NCI-H187 treated with DMSO at 0.1 percent for 48 hours (cell line): Measurements from ENCODE around the gene PRRG2.

Experiments
- DNase-seq: peaks from one replicate; lab custom pipeline; 2025; lab: John Stamatoyannopoulos, UW

Gene PRRG2

DNA sequence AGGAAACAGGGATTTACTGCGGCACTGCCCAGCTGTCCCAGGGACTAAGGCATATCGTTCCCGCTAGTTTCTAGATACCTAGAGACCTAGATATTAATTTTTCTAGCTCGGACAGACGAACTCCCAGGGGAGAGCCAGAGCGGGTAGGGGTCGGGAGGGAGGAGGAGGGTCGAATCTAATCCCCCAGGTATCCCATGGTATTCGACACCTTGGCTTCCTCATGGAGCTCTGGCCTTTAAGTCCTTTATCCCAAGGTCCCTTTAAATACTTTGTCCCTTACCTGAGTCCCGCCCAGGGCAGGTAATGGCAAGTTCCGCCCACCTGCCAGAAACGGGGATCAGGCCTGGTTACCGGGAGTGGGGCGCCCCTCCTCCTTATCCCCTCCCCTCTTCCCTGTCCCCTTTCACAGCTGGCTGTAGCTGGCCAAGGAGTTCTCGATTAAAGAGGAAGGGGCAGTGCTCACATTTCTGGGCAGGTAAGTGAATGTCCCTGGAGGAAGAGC lies at the start of gene PRRG2:
Gene PRRG2 (plus strand): TSS at position 310 of the 502 bp plus-strand sequence. CDS start 1,904 bp downstream, outside the sequence.
- DNase-seq, result no peak

DNA sequence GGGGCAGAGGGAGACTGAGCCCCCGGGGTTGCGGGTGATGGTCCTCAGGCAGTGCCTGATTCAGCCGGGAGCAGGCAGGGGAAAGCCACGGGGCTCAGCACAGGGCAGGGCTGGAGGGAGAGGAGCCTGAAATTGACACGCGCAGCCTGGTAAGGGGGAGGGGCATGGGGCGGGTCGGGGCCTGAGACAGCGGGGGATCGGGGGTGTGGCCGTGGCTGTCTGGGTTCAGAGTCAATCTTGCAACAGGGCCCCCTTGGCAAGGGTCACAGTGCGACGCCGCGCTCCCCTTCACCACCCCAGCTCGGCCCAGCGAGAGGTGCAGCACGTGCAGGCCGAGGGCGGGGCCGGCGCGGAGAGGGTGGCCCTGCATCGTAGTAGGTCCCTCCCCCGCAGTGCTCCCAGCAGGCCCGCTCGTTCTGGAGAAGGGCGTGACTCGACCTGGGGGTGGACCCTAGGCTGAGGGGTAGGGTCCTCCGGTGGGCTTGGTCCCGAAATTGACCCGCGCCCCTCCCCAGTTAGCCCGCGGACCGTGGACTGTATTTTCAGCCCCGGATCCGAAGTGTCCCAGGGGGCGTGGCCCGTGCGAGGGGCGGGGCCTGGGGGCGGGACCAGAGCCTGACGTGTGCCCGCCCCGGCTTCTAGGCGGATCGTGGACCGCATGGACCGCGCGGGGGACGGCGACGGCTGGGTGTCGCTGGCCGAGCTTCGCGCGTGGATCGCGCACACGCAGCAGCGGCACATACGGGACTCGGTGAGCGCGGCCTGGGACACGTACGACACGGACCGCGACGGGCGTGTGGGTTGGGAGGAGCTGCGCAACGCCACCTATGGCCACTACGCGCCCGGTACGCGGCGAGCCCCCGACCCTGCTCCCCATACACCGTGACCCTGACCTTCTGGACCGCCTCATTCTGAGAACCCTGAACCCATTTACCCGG lies 47.3 kb upstream of the PRRG2 start:
- no peak for DNase-seq

DNA sequence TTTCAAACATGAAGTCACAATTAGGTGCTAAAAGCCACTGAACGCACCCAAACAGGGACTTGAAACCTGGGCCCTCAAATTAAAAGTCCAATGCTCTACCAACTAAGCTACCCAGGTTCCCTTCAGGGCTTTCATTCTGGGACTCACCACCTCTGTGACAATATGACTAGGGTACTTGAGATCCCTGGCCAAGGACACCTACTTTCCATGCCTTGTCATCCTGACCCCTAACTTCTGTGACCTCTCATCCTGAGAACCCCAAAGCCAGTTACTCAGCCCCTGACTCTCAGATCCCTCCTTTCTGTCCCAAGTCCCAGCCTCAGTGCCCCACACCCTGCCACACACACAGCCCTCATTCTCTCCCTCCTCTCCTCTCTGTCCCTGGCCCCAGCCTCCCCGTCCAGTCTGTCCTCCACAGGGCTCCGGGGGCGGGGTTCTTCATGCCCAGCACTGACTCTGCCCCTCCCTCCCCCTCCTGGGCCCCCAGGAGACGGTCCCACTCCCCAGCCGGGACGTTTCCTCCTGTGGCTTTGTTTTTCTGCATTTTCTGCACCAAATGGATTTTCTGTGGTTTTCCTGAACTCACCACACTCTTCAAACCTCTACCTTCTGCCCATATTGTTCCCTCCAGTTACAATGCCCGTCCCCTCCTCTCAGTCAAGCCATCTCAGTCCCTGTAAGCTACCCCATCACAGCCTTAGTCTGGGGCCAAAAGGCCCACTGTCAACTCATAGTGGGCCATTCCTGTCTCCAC lies 46.3 kb upstream of the PRRG2 start:
- no peak for DNase-seq

DNA sequence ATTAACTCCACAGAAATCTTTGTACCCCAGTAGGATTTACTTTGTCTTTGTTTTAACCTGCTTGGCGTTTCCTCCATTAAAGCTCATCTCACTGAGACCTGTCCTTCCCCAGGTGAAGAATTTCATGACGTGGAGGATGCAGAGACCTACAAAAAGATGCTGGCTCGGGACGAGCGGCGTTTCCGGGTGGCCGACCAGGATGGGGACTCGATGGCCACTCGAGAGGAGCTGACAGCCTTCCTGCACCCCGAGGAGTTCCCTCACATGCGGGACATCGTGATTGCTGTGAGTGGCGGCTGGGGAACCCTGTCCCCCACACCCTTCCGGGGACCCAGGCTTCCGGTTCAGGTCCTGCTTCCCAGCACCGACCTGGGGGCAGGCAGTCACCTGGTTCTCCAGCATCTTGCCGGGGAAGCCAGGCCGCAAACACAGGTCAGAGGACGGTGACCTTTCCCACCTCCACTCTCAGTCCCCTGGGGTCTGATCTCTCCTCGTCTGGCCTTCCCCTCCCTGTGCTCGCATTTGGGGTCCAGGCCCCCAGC lies 44.1 kb upstream of the PRRG2 start:
- no peak for DNase-seq

DNA sequence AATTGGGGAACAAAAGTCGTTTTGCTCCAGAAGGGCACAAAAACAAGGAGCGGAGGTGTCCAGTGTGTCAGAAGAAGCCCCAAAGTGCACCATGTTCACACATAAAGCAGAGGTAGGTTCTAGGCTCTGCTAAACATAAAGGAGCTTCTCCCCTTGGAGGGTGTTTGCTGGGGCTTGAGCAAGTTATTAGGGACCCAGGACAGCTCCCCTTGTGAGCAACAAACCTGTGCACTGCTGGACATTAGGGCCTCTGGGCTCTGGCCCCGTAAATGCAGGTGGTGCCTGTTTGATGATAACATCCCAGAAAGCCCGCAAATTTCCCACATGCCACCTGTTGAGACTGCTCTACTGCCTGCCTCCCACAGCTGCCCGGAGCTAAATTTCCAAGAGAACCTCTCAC lies 42.5 kb upstream of the PRRG2 start:
- no peak for DNase-seq

DNA sequence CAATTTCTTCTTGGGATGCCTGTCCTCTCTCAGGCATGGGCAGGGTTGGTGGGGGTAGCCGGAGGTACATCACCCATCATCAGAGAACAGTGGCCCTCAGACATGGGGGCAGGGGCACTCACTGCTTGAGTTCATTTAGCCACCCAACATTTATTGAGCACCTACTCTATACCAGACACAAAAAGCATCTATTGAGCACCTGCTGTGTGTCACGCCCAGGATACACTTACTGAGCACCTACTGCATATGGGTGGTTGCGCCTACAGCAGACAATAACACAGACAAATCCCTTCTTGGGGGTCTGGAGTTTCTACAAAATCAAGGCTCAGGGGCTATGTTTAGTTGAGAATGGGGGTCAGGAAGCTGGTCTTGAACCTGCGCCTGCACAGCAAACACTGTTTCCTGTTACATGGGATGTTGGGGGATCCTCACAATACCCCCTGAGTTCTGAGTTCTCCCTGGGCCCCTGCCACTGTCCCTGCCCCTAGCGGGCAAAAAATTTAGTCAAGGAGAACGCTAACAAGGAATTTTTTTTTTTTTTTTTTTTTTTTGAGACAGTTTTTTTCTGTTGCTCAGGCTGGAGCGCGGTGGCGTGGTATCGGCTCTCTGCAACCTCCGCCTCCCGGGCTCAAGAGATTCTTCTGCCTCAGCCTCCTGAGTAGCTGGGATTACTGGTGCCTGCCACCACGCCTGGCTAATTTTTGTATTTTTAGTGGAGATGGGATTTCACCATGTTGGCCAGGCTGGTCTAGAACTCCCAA lies 41.7 kb upstream of the PRRG2 start:
- DNase-seq, result no peak

DNA sequence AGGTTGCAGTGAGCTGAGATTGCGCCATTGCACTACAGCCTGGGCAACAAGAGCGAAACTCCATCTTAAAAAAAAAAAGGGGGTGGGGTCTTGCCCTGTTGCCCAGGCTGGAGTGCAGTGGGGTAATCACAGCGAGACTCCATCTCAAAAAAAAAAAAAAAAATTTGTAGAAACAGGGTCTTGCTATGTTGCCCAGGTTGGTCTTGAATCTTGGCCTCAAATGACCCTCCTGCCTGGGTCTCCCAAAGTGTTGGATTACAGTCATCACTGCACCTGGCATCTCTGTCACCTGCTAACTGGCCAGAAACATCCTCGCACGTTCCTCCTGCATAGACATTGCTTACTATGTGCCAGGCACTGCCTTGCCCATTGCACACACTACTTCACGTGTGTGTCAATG lies 39.2 kb upstream of the PRRG2 start:
- DNase-seq, result no peak

DNA sequence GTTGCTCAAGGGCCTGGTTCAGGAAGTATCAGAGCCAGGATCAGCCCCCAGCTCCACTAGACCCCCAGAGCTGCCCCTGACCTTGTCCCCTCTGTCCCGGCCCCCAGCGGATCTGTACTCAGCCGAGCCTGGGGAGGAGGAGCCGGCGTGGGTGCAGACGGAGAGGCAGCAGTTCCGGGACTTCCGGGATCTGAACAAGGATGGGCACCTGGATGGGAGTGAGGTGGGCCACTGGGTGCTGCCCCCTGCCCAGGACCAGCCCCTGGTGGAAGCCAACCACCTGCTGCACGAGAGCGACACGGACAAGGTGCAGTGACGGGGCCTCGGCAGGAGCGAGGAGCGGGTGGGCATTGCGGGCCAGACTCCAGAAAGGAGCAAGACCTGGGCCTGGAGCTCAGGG lies 38.7 kb upstream of the PRRG2 start:
- no peak for DNase-seq

DNA sequence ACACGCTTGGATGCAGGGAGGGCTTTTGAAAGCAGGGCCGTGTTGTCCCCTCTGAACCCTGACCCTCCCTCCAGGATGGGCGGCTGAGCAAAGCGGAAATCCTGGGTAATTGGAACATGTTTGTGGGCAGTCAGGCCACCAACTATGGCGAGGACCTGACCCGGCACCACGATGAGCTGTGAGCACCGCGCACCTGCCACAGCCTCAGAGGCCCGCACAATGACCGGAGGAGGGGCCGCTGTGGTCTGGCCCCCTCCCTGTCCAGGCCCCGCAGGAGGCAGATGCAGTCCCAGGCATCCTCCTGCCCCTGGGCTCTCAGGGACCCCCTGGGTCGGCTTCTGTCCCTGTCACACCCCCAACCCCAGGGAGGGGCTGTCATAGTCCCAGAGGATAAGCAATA lies 38.1 kb upstream of the PRRG2 start:
- no peak for DNase-seq

DNA sequence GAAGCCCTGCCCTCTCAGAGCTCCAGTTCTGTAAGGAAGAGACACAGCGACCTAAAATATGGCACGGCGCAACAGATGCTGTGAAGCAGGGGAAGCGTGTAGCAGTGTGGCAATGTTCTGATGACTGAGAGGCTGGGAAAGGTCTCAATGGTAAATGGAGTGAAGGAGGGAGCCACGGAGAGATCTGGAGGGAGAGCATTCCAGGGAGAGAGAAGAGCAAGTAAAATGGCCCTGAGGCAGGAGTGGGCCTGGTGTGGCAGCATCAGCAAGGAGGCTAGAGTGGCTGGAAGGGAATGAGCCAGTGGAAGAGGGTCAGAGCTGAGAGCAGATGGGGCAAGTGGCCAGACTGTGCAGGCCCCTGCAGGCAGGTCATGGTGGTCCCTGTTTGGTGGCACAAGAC lies 37.0 kb upstream of the PRRG2 start:
- no peak for DNase-seq

DNA sequence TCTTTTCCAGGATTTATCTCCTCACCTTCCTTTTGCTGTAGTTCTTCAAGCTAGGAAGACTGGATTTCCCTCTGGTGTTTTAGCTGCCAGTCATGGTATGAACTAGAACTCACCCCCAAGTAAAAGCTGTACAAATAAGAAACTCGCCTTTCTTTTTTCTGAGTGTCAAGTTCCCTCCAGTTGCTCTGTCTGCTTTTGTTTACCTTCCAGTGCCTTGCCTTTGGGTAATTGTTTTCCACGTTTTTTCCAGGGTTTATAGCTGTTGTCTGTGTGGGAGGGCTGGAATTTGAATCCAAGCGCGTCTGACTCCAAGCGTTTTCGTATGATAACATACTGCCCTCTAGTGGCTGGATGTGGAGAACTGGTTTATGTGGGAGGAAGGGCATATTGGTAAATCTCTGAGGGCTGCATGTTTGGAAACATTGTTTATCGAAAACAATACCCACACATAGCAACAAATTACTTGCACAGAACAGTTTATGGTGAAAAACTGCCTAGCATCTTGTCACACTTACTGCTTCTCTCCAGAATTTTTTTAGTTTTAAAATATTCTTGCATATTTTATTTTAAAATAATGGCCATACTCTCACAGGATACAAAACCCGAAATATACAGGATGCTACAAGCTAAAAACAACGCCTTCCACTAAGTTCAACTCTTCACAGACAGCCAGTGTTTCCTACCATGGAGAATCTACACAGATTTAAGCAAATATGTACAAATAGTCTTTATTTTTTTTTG lies 34.1 kb upstream of the PRRG2 start:
- peak; percentile 83 for DNase-seq

DNA sequence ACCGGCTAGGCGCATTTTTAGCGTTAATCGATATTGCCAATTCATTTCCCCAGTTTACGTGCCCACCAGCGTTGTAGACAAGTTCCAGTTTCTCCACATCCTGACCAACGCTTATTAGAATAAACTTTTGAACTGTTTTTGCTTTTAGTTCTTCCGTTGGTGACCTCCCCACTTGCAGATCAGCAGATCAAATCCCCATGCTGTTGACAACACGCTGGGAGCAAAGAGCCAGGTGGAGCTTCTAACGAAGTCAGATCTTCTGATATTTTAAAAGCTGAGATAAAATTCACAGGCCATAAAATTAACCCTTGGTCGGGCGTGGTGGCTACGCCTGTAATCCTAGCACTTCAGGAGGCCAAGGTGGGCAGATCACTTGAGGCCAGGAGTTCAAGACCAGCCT lies 32.1 kb upstream of the PRRG2 start:
- no peak for DNase-seq

DNA sequence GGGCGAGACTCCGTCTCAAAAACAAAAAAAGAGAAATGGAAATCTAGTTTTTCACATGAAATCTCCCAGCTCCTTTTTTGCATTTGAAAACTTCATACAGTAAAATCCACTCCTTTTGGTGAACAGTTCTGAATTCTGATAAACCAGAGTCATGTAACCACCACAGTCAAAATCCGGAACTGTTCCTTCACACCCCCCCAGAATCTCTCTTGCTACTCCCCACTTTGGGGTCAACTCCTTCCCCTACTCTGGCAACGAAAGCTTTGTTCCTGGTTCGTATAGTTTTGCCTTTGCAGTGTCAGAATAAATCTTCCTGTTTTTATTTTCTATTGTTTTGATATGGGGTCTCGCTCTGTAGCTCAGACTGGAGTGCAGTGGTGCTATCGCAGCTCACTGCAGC lies 29.6 kb upstream of the PRRG2 start:
- no peak for DNase-seq

DNA sequence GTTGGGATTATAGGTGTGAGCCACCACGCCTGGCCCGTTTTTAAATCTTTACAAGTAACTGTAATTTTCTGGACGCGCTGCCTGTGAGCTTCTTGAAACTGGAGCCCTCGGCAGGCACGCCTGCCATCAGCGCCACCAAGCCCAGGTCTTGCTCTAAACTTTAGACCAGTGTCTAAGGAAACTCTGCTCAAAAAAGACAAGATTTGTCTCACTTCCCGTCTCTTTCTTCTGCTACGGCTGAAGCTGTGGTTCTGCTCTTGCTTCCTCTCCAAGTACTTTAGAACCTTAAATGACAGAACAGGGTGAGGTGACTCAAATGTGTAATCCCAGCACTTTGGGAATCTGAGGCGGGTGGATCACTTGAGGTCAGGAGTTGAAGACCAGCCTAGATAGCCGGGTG lies 28.4 kb upstream of the PRRG2 start:
- no peak for DNase-seq

DNA sequence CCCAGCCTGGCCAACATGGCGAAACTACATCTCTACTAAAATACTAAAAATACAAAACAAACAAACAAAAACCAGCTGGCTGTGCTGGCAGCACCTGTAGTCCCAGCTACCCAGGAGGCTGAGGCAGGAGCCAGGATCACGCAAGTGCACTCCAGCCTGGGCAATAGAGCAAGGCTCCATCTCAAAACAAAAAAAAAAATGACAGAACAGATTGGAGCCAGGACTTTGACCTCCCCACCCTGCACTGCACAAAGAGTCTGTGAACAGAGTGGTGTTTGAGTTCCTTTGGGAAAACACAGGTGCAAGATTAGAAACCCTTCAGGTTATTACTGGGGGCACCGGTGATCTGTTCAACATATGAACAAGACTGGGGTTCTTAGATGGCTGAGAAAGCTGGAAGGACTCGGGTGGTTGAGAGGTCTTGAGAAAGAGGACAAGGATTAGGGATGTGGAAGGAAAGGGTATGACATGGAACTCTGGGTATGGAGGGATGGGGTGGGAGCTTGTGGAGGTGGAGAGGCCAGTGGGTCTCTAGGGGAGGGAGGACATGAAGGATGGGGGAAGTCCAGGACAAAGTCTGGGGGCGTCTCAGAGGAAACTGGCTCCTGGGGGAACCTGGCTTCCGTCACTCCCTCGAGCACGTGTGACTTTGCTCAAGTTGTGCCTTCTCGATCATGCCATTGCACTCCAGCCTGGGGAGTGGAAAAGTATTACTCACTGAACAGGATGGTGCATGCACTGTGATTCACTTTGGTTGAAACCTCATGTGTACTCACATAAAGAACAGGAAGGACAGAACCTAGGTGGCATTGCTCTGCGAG lies 27.5 kb upstream of the PRRG2 start:
- DNase-seq, result no peak

DNA sequence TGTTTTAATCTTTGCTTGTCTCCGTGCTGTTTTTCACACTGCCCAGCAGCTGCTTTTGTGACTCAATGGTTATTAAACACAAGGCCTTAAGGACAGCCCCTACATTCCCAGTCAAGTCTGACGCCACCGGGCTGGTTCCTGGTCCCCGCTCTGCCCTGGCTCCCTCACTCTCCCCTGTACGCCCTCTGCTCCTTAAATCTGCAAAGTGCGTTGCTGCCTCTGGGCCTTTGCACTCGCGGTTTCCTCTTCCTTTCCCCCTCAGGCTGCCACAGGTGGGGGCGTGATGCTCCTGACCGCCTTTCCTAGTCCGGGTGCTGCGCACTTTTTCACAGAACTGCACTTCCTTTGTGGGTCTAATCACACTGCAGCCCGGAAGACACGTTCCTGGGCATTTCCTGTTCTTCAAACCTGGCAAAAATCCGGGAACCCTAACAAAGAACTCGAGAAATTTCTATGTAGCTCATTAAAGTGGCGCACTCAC lies 26.4 kb upstream of the PRRG2 start:
- DNase-seq, result no peak

DNA sequence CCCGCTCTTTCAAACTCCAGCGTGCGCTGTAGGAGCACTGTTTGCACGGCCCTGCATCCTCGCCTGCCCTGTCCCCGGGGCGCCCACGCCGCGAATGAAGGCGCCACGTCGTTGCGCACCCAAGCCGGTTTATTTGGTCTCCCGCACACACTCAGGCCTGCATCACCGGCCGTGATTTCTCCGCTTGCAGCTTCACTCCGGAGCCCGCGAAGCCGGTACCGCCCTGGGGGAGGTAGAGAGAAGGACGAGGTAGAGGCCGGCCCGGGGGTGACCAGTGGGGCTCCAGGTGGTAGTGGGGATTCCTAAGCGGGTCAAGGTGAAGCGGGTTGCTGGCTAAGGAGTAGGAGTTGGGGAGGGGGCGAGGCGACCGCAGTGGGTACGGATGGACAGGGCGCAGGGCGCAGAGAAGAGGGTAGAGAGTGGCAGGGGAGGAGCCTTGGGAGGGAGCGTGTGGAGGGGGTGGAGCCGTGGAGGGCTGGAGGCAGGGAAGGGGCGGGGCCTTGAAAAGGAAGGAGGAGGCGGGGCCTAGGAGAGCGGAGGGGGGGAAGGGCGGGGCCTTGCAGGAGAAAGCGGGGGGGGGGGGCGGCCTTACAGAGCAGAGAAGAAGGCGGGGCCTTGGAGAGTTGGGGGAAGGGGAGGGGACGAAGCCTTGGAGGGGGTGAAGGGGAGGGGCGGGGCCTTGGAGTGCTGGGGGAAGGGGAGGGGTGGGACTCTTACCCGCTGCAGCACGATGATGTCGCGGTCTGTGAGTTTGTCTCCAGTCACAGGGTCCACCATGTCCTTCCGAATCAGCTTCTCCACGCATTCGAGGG lies 25.3 kb upstream of the PRRG2 start:
- DNase-seq, result peak; percentile 62

DNA sequence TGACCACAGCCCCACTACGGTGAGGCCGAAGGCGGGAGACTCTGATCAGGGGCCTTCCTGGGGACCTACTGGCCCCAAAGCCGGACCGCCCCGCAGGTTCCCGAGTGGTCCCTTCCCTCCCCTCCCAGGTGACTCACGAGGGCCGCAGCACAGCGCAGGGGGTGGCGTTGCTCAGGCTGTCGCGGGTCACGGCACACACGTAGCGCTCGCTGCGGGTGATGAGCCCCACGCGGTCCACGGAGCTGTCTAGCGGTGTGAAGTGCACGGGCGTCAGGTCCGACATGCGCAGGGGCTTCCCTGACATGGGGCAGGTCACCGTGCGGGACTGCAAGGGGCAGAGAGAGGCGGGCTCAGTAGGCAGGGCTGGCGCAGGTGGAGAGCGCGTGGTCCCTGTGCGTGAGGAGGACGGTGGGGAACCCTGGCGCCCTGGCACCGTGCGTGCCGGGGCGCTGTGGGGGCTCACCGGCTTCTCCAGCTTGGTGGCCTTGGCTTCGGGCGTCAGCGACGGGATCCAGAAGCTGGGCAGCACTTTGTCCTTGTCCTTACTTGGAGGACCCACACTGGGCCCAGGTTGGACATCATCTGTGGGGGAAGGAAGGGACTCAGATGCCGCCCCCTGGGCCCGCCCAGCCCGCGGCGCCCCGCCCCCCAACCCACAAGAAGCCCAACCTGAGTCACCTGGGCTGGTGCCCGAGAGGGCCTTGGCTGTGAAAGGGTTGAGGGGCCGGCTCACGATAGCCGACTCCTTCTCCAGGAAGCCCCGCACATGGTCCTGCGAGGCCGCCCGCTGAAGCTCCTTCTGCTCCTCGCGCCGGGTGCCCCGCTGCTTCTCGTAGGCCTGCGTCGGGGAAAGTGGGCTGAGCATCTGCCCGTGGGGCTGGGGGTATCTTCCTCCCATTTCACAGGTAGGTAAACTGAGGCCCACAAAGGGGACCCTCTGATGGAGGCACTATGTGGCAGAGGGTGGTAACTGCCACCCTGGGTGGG lies 24.4 kb upstream of the PRRG2 start:
- no peak for DNase-seq
